WTC11 (cell line): ENCODE measurements around the gene THAP3.

Experiments used
- CREB1 ChIP-seq: sonication (generic); formaldehyde crosslinking; IDR thresholded peaks from 2 replicates; pipeline ENCODE4 v1.8.0; 2023; ENCODE audit warnings: mild to moderate bottlenecking, missing genetic modification reagents
- CREM ChIP-seq: sonication (generic); formaldehyde crosslinking; IDR thresholded peaks from 2 replicates; pipeline ENCODE4 v1.8.1; 2022; ENCODE audit warnings: mild to moderate bottlenecking, missing genetic modification reagents, moderate library complexity
- MAX ChIP-seq: sonication (generic); formaldehyde crosslinking; IDR thresholded peaks from 2 replicates; pipeline ENCODE4 v1.8.0; 2022; ENCODE audit warnings: mild to moderate bottlenecking, missing genetic modification reagents
- NFYB ChIP-seq: sonication (generic); formaldehyde crosslinking; conservative IDR thresholded peaks from 2 replicates; pipeline ENCODE4 v1.8.0; 2022; ENCODE audit warnings: low read depth, missing genetic modification reagents
- ZNF423 ChIP-seq: fragments of 250-450 bp; sonication (Bioruptor Pico); IDR thresholded peaks from 2 replicates; pipeline ENCODE4 v2.1.2; 2022; ENCODE audit warnings: mild to moderate bottlenecking, moderate library complexity
- TF ChIP-seq, protein P1 (sequence below): fragments of 200-600 bp; IDR thresholded peaks from 2 replicates; pipeline ENCODE4 v1.8.0; 2022; ENCODE audit warnings: antibody characterized with exemption

GRCh38 chr1:6635161-6635909, 10.7 kb downstream of the THAP3 start:
- TF ChIP-seq MAX (CRISPR knock-in tag) (no peak), CREB1 (CRISPR knock-in tag) (no peak), CREM (CRISPR knock-in tag) (no peak), NFYB (CRISPR knock-in tag) (no peak), ZNF423 (CRISPR knock-in tag) (no peak)
- TF ChIP-seq, protein P1, sequence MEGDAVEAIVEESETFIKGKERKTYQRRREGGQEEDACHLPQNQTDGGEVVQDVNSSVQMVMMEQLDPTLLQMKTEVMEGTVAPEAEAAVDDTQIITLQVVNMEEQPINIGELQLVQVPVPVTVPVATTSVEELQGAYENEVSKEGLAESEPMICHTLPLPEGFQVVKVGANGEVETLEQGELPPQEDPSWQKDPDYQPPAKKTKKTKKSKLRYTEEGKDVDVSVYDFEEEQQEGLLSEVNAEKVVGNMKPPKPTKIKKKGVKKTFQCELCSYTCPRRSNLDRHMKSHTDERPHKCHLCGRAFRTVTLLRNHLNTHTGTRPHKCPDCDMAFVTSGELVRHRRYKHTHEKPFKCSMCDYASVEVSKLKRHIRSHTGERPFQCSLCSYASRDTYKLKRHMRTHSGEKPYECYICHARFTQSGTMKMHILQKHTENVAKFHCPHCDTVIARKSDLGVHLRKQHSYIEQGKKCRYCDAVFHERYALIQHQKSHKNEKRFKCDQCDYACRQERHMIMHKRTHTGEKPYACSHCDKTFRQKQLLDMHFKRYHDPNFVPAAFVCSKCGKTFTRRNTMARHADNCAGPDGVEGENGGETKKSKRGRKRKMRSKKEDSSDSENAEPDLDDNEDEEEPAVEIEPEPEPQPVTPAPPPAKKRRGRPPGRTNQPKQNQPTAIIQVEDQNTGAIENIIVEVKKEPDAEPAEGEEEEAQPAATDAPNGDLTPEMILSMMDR = no peak
